ENCODE data around the gene SFMBT2. TPM values are rescaled to one million over a fixed set of nuclear protein-coding genes. Genes with fewer than 3 reads are reported as not detected.

Gene SFMBT2
- total and polyA plus RNA-seq, 2 of the 4 experiments (the other 2 are of a cell fraction) = 0.70 to 1.3 TPM

DNA sequence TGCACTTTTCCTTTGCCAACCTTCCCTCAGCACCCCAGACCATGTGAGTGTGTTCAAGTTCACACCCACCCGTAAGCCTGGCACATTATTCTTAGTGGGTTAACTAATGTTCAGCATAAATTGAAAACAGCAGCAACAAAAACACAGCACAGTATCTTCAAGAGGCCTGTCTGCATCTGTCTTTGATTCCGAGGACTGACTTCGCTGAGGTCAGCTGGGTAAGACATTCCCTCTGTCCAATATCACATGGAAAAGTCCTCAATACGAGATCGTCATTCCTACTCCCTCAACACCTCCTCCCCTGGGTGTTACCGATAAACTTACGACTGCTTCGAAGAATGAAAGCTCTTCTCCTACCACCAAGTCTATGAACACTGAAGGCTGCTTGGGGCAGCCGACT lies 218.8 kb downstream of the SFMBT2 start:
- in situ Hi-C loops (cut with MboI; ENCODE audit: low sequenced_read_pairs) = no loop called here

More for the DNA sequence above, 218.8 kb downstream of the SFMBT2 start:
- no peak overlapping the region for H4K5ac ChIP-seq (ENCODE audit: low read depth, low read length)
- H3K27ac ChIP-seq (ENCODE audit: insufficient read depth, low read length) = no peak overlapping the region
- no peak overlapping the region for H3K4ac ChIP-seq (ENCODE audit: low read depth, low read length)
- TF ChIP-seq NFE2L2 (IDR thresholded peaks at IDR 0.05; ENCODE audit: low read depth, low read length) (no peak), MAFK (IDR thresholded peaks at IDR 0.05; ENCODE audit: low read depth, low read length) (no peak), CEBPB (IDR thresholded peaks at IDR 0.05; ENCODE audit: low read depth, low read length) (no peak), RFX5 (IDR thresholded peaks at IDR 0.05; ENCODE audit: low read depth, low read length) (no peak), SMC3 (IDR thresholded peaks at IDR 0.05; ENCODE audit: low read depth, low read length) (no peak), MXI1 (IDR thresholded peaks at IDR 0.05; ENCODE audit: borderline replicate concordance, low read depth, low read length) (no peak), CHD1 (IDR thresholded peaks at IDR 0.05; ENCODE audit: low read depth, low read length) (no peak), RAD21 (IDR thresholded peaks at IDR 0.05; ENCODE audit: low read length) (no peak), FOS (IDR thresholded peaks at IDR 0.05; ENCODE audit: low read depth, low read length) (no peak), POLR2A (IDR thresholded peaks at IDR 0.05; ENCODE audit: low read depth, low read length) (no peak)
- TF ChIP-seq, protein P1, sequence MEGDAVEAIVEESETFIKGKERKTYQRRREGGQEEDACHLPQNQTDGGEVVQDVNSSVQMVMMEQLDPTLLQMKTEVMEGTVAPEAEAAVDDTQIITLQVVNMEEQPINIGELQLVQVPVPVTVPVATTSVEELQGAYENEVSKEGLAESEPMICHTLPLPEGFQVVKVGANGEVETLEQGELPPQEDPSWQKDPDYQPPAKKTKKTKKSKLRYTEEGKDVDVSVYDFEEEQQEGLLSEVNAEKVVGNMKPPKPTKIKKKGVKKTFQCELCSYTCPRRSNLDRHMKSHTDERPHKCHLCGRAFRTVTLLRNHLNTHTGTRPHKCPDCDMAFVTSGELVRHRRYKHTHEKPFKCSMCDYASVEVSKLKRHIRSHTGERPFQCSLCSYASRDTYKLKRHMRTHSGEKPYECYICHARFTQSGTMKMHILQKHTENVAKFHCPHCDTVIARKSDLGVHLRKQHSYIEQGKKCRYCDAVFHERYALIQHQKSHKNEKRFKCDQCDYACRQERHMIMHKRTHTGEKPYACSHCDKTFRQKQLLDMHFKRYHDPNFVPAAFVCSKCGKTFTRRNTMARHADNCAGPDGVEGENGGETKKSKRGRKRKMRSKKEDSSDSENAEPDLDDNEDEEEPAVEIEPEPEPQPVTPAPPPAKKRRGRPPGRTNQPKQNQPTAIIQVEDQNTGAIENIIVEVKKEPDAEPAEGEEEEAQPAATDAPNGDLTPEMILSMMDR (conservative IDR thresholded peaks at IDR 0.05; ENCODE audit: low read depth, low read length) = no peak
- TF ChIP-seq, protein P2, sequence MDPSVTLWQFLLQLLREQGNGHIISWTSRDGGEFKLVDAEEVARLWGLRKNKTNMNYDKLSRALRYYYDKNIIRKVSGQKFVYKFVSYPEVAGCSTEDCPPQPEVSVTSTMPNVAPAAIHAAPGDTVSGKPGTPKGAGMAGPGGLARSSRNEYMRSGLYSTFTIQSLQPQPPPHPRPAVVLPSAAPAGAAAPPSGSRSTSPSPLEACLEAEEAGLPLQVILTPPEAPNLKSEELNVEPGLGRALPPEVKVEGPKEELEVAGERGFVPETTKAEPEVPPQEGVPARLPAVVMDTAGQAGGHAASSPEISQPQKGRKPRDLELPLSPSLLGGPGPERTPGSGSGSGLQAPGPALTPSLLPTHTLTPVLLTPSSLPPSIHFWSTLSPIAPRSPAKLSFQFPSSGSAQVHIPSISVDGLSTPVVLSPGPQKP (IDR thresholded peaks at IDR 0.05; ENCODE audit: borderline replicate concordance, low read depth, low read length) = no peak
- no peak overlapping the region for H3K4me3 ChIP-seq (ENCODE audit: insufficient read depth, low read depth, low read length)
- H3K23ac ChIP-seq (ENCODE audit: low read depth, low read length) = no peak overlapping the region
- no peak overlapping the region for H2BK120ac ChIP-seq (ENCODE audit: low read depth, low read length)
- H4K8ac ChIP-seq (ENCODE audit: low read depth in 2 of 2, low read length in 2 of 2) = no peak overlapping the region
- H3K4me1 ChIP-seq (ENCODE audit: control insufficient read depth, insufficient read depth, low read length) = no peaks in the 10 kb centered on the region
- H2AK5ac ChIP-seq (ENCODE audit: low read depth, low read length) = no peak overlapping the region
- CTCF ChIA-PET = no interaction called here
- H3K9me1 ChIP-seq (ENCODE audit: insufficient read depth, low read length) = no peaks in the 10 kb centered on the region
- no peaks in the 10 kb centered on the region for H3K27me3 ChIP-seq (ENCODE audit: control insufficient read depth, insufficient read depth, low read length)
- 93% methylated on average over 7 of the region's 9 CpGs; no CpG with 5 or more reads in 1 of the 2 experiments for WGBS, 2 experiments (ENCODE audit: extremely low coverage in 2 of 2, insufficient read length in 1 of 2)
- intact Hi-C loops (cut with micrococcal nuclease) (no loop called here), dilution Hi-C loops (cut with HindIII; ENCODE audit: low sequenced_read_pairs, unreplicated experiment) (no loop called here)
- no peak for DNase-seq
- H4K20me1 ChIP-seq (ENCODE audit: insufficient read depth, low read length) = no peaks in the 10 kb centered on the region
- H4K91ac ChIP-seq (ENCODE audit: insufficient read depth, low read depth, low read length) = no peak overlapping the region
- no peaks in the 10 kb centered on the region; the same call in 1 of the 2 replicates for H3K36me3 ChIP-seq (ENCODE audit: control insufficient read depth, insufficient read depth, low read length)
- BruUV-seq (replicated peaks) = no TSS peak
- peaks cover 3% of the 10 kb centered on the region; the same call in 1 of the 2 replicates for H3K9me3 ChIP-seq (ENCODE audit: control insufficient read depth, insufficient read depth, low read length)
- no peak overlapping the region for H2BK20ac ChIP-seq (ENCODE audit: low read depth, low read length)
- H2AFZ ChIP-seq (replicated peaks; ENCODE audit: low read length, poor library complexity) = no peak overlapping the region
- H3K56ac ChIP-seq (ENCODE audit: extremely low read depth, insufficient read depth, low read length) = no peak overlapping the region
- no peaks in the 10 kb centered on the region for H3K79me1 ChIP-seq (ENCODE audit: low read depth in 1 of 2, low read length in 2 of 2)
- H2AK9ac ChIP-seq (replicated peaks; ENCODE audit: low read depth, low read length, poor library complexity) = no peak overlapping the region
- H3K4me2 ChIP-seq (ENCODE audit: low read depth, low read length) = no peak overlapping the region
- no peak overlapping the region for H2BK5ac ChIP-seq (ENCODE audit: low read depth, low read length, poor library complexity, severe bottlenecking)
- no peak overlapping the region for H3K18ac ChIP-seq (ENCODE audit: low read depth, low read length)
- H2BK15ac ChIP-seq (ENCODE audit: low read depth, low read length) = no peak overlapping the region
- POLR2A ChIA-PET (ENCODE audit: unreplicated experiment) = no interaction called here
- H3K9ac ChIP-seq (ENCODE audit: low read depth, low read length) = no peak overlapping the region
- H3K14ac ChIP-seq (replicated peaks; ENCODE audit: low read depth, low read length) = no peak overlapping the region
- ATAC-seq (ENCODE audit: low read depth) = no peak

Data from IMR-90 (cell line).